Effector CD8-positive, alpha-beta T cell (primary cell): ENCODE data around the gene NSMF.

Experiments
- DNase-seq: peaks from one replicate; lab custom pipeline; 2025; lab: John Stamatoyannopoulos, UW

Gene NSMF

GRCh38 chr9:137432687-137433348 is 26.3 kb downstream of the NSMF start:
- no peak for DNase-seq

- DNase-seq = no peak
These were observed 27.7 kb downstream of the NSMF start for GRCh38 chr9:137431416-137431931.

GRCh38 chr9:137430723-137431415 is 28.3 kb downstream of the NSMF start:
- no peak for DNase-seq

GRCh38 chr9:137429974-137430722 is 29.0 kb downstream of the NSMF start:
- no peak for DNase-seq

GRCh38 chr9:137429546-137429890 is 29.6 kb downstream of the NSMF start:
- no peak for DNase-seq

- DNase-seq = no peak
These were observed 30.1 kb downstream of the NSMF start for GRCh38 chr9:137428841-137429545.

GRCh38 chr9:137428311-137428630 is 30.9 kb downstream of the NSMF start:
- DNase-seq = no peak

GRCh38 chr9:137427454-137428310 is 31.5 kb downstream of the NSMF start:
- DNase-seq = no peak

GRCh38 chr9:137426018-137426681 is 33.0 kb downstream of the NSMF start:
- no peak for DNase-seq

- no peak for DNase-seq
These were observed 35.4 kb downstream of the NSMF start for GRCh38 chr9:137423514-137424291.

- peak; percentile 90 for DNase-seq
These were observed 36.3 kb downstream of the NSMF start, which contains the start of the genes EXD3 and NOXA1 for GRCh38 chr9:137422604-137423513. Gene EXD3 (minus strand): TSS chr9:137423162. CDS start chr9:137395357, 27,805 bp downstream. Gene NOXA1 (plus strand): TSS chr9:137423393. CDS start chr9:137423530, 137 bp downstream.

- DNase-seq = no peak
These were observed 37.1 kb downstream of the NSMF start for GRCh38 chr9:137421838-137422603.

GRCh38 chr9:137417161-137418021 is 41.7 kb downstream of the NSMF start:
- no peak for DNase-seq

- no peak for DNase-seq
These were observed 42.5 kb downstream of the NSMF start for GRCh38 chr9:137416563-137417151.

- no peak for DNase-seq
These were observed 43.0 kb downstream of the NSMF start for GRCh38 chr9:137416006-137416562.

GRCh38 chr9:137415451-137415850 is 43.7 kb downstream of the NSMF start:
- DNase-seq = no peak
